GM19397 (cell line): ENCODE data around the gene ATXN2.
"Not testable (repeated sequence)": the region's sequence is repeated elsewhere in the genome, so short reads cannot be mapped to it uniquely, and the experiment has no call there.

Source experiments
- ATAC-seq: cut with Tn5 transposase; IDR thresholded peaks from one replicate; pipeline ENCODE4 v1.9.1; 2021; ENCODE audit warnings: mild to moderate bottlenecking, moderate library complexity; ENCODE audit not compliant: unreplicated experiment

ATXN2 gene

DNA sequence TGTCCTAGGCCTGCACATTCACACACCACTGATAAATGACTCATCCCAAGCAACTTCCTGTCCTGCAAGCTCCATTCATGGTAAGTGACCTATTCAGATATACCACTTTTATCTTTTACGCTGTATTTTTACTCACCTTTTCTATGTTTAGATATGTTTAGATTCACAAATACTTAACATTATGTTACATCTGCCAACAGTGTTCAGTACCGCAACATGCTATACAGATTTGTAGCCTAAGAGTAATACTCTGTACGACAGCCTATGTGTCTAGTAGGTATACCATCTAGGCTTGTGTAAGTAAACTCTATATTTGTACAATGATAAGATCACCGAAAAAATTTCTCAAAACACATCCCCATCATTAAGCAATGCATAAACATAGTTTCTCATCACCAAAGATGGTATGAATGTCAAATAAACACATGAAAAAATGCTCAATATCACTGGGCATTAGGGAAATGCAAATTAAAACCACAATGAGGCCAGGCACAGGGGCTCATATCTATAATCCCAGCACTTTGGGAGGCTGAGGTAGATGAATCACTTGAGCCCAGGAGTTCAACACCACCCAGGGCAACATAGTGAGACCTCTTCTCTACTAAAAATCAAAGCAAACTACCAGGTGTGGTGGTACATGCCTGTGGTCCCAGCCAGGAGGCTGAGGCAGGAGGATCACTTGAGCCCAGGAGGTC, 20.7 kb downstream of the ATXN2 start:
- ATAC-seq: no peak

DNA sequence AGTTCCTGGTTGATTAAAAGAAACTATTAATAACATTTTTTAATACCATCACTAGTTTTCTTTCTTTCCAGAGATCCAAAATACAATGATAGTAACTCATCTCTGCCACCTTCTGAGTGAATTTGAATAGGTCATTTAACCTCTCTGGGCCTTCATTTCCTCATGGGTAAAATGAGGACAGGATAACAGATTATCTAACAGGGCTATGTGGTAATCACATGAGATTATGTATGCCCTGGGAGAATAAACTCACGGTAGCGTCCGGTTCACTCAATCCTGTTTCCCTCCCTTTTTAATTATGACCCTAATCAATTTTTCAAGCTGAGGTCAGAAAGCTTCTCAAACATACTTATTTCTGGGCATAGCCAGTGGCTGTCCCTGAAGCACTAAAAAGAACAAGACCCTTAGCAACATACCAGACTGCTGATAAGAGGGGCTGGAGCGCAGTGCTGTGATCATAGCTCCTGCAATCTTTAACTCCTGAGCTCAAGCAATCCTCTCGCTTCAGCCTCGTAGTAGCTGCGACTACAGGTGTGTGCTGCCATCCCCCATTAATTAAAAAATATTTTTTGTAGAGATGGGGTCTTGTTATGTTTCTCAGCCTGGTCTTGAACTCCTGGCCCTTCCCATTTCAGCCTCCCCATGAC, 24.2 kb downstream of the ATXN2 start:
- ATAC-seq: no peak

DNA sequence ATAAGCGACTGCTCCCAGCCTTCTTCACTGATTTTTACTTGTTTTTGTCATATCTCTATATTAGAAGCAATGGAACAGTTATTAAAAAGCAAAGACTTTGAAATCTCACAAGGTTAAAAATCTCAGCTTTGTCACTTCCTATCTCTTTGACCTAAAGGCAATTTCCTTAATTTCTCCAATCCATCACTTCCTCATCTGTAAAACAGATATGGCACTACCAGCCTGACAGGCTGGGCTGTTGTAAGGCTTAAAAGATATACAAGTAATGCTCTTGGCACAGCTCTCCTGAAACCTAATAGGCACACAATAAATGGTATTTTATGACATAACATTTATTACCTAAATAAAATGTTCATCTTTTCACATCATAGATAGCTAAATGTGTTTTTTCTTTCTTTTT, 25.6 kb downstream of the ATXN2 start:
- no peak for ATAC-seq

DNA sequence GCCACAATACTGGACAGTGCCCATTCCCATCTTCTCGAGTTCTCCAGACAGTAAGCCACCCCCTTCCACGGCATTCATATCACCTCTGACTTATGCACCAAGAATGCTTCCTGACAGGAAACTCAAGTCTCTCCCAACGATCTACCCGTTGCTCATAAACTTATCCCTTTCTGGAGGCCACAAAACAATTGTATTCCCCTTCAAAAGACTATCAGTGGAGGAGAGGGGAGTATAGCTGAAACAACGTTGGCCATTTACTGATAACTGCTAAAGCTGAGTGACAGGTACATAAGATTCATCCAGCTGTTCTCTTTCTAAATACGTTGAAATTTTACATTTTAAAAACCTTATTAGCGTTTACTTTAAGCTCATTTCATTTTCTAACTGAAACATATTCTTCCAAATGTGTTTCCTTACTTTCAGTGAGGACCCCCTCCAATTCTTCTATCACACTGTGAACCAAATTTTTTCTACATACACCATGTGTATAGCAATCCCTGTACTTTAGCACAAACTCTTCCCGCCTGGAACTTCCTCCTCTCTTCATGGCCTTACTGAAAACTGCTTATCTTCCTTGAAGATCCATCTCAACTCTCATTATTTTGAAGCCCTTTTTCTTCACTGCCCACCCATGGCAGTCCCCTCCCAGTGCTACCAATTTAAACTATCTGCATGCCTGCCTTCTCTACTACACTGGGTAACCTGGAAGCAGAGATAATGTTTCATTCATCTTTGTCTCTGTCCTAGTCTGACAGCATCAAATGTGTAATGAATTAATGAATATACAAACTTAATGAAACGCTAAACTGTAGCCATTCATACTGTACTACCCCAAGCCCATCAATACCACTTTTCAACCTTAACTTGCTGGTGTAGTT, 28.8 kb downstream of the ATXN2 start:
- no peak for ATAC-seq

DNA sequence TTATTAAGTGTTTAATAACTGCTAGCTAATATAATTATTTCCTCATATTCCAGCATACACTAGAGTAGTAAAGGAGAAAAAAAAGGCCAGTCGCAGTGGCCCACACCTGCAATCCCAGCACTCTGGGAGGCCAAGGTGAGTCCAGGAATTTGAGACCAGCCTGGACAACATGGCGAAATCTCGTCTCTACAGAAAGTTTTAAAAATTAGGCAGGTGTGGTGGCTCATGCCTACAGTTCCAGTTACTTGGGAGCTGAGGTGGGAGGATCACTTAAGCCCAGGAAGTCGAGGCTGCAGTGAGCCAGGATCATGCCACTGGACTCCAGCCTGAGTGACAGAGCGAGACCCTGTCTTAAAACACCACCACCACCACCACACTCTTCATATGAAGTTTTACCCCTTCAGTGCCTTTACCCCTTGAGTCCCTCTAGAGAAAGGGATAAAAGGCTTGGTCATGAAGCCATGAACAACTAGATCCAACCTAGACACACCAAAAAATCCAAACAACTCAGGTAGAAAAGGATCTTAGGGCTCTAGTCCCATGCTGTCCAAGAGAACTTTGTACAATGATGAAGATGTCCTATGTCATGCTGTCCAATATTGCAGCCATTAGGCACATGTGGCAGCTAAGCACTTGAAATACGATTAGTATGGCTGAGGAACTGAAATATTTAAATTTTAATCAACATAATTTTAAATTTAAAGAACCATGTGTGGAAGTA, 29.6 kb downstream of the ATXN2 start:
- ATAC-seq: no peak

DNA sequence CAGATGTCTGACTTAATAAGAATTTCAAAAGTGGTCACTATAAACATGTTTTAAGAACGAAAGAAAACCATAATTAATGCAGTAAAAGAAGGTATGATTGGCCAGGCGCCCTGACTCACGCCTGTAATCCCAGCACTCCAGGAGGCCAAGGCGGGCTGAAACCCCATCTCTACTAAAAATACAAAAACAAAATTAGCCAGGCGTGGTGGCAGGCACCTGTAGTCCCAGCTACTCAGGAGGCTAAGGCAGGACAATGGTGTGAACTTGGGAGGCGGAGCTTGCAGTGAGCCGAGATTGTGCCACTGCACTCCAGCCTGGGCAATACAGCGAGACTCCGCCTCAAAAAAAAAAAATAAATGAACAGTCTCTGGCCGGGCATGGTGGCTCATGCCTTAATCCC, 38.3 kb downstream of the ATXN2 start:
- ATAC-seq: not testable (repeated sequence)

DNA sequence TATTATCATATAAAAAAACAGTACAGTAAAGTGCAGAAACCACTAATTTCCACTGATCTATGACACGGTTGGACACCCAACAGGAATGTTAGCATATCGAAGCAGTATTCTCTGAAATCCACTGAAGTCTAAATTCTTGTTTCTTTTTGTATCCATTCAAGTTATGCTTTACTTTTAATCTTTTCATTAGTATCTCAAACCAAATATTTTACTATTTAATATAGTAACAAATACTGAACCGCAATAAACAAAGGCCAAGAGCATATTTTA, 41.1 kb downstream of the ATXN2 start:
- no peak for ATAC-seq

DNA sequence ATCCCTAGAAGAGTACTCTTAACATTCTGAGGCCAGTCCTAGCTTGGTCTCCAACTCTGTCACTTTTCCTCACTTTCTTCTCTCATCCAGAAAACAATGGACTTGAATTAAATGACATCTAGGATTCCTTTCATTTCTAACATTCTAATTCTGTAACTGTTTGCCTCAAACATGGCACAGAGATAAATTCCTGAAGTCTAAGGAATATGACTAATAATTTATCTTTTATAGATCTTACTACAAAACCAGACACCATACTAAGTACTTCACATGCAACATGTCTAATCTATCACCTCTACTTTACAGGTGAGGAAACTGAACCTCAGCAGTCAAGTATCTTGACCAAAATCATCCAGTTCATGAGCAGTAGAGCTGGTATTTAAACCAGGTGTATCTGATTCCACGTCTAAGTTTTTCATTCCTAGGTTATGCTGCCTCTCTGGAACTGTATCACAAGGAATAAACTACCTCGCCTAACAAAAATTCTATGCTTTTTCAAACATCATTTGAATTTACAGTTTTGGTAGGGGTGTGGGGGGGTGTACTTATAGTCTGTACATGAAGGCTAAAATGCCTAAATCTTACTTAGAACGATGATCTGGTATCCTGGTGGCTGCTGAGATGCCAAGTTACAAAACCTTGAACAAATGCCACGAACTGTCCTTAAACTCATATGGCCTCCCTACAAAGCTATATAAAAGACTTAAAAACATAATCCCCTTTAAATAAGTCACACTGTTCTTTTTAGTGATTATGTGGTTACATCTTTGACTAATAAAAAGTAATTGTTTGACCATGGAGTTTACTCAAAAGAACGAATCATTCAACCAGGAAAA, 41.6 kb downstream of the ATXN2 start:
- ATAC-seq: no peak

DNA sequence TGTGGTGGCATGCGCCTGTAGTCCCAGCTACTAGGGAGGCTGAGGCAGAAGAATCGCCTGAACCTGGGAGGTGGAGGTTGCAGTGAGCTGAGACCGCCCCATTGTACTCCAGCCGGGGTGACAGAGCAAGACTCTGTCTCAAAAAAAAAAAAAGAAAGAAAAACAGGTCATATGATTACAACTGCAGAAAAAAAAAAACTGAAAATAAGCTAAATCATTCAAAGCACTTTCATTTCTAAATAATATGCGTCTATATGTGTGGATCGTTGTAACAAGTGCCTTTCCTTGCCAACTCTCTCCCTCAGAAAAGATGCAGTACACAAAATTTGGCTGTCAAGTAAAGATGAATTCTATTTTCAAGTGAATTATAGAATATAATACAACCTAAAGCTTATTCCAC, 42.4 kb downstream of the ATXN2 start:
- ATAC-seq: no peak

DNA sequence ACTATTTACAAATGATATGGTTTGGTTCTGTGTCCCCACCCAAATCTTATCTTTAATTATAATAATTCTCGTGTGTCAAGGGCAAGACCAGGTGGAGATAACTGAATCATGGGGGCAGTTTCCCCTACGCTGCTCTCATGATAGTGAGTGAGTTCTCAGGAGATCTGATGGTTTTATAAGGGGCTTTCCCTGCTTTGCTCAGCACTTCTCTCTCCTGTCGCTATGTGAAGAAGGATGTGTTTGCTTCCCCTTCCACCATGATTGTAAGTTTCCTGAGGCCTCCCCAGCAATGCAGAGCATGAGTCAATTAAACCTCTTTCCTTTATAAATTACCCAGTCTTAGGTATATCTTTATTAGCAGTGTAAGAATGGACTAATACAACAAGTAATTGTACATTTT, 43.8 kb downstream of the ATXN2 start:
- ATAC-seq: not testable (repeated sequence)

DNA sequence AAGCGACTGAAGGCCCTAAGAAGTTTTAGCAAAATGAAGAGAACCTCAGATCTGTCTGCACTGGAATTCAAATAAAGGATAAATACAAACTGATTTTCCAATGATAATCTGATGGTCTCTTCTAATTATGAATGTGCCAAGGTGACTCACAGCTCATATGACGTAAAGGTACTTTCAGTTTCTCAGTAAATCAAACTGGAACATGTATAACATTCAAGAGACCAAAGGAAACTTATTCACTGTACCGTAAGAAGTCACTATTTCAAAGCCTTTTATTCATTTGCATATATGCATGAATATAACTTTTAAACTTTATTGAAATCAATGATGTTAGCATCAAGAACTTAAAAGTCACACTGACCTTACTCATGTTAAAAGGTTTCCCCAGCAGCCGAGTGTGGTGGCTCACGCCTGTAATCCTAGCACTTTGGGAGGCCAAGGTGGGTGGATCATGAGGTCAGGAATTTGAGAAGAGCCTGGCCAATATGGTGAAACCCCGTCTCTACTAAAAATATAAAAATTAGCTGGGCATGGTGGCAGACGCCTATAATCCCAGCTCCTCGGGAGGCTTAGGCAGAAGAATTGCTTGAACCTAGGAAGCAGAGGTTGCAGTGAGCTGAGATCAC, 52.2 kb downstream of the ATXN2 start:
- ATAC-seq: no peak

DNA sequence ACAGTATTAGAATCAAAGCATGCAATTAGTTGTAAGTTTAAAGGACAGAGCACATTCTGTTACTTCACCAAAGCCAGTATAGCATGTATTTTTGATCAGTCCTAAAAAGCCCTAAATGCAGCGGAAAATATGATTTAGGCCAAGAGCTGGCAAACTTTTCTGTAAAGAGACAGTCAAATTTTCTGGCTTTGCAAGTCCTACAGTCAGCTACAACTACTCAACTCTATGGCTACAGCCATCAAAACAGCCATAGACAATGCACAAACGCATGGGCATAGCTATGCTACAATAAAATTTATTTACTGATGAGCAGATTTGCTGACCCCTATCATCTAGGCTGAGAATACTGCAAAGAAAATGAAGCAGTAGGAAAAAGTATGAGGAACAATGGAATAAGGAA, 52.9 kb downstream of the ATXN2 start:
- no peak for ATAC-seq

DNA sequence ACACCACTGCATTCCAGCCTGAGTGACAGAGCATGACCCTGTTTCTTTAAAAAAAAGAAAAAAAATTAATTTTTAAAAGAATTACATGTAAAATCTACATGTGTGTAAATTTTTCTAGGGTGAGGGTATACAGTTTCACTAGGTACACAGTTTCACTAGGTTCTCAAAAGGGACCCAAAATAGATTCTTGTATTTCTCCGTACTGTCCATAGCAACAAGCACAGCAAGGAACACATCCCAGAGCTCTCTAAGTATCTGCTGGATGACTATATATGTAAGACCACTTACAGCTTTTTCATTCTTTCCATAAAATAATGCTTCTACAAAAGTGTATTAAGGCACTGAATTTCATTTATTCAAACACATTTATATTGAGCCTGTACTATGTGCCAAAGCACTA, 55.1 kb downstream of the ATXN2 start:
- ATAC-seq: no peak

DNA sequence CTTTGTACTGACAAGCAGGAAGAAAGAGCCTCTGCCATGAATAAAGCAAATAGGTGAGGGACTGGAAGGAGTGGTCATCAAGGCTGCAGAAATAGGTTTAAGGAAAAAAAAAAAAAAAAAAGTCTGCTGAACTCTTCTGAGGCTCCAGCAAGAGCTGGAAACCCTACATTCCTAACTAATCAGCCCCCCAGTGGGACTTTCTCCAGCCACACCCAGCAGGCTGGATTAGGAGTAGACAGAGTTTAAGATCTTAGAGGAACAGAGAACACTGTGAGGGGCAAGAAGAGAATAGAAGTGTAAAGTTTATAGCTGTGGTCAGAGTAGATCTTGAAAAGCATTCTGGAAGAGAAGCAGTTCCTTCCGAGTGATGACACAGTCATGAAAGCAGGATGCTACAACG, 66.4 kb downstream of the ATXN2 start:
- no peak for ATAC-seq

DNA sequence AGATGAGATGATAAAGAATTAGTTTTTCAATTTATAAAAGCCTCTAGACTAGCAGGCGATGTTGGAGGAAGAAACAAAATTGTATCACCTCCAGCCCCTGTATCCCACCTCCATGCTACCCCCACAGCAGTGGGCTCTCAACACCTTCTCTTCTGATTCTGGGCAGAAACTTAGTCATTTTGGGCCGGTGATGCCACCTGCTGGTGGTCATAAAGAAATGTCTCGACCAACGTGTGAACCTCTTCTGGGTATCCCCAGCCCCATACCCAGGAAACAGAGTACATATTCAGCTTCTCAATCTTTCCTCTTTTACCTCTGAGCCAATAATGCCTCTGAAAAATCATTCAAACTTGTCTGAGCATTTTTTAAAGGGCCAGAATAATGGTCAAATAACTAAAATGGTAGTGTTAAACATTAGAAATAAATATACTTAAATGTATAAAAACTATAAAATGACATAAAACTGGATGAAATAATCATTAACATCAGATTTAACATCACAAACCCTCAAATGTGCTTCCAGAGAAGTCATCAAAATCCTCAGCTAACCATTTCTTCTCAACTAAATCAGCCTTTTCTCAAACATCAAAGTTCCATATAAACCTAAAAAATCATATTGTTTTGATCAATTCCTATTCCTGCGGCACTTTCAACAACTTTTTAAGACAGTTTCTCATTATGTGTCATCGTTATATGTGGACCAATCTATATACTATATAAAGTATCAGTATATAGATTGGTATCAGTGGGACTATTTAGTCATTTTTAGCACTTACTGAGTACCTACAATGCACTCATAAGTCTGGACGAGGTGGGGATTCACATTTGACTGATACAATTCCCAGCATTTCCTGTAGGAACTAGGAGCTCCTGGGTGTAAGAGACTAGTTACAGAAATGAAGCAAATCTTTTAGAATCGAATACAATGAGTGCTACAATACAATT, 69.4 kb downstream of the ATXN2 start:
- no peak for ATAC-seq

DNA sequence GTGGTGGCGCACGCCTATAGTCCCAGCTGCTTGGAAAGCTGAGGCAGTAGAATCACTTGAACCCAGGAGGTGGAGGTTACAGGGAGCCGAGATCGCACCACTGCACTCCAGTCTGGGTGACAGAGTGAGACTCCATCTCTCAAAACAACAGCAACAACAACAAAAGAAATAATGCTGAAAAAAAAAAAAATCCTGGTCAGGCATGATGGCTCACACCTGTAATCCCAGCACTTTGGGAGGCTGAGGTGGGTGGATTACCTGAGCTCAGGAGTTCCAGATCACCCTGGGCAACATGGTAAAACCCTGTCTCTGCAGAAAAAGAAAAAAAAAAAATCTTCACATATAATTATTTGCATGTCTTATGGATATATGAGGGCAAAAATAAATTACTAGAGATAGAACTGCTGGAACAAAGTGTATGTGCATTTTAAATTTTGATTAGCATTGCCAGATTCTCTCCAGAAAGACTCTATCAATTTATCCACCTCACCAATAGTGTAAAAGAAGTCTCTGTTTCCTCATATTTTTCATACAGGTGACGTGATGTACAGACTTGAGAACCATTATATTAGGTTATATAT, 75.4 kb downstream of the ATXN2 start:
- ATAC-seq: no peak

DNA sequence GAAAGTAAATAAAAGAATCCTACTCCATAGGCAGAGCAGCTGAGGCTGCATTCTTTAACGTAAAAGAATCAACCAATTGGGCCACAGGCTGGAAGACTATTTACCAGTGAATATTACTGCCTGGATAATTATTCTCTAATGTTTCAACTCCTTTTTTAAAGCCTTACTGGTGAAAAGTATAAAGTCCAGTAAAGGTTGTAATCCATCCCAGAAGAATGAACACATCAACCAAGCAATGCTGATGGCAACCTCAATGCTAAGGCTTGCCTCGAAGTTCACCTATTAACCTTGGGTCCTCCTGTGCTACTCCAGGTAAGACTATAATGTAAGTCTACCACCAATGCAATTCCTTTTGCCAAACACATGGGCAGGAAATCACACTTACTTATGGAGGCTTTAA, 77.3 kb downstream of the ATXN2 start:
- ATAC-seq: no peak

DNA sequence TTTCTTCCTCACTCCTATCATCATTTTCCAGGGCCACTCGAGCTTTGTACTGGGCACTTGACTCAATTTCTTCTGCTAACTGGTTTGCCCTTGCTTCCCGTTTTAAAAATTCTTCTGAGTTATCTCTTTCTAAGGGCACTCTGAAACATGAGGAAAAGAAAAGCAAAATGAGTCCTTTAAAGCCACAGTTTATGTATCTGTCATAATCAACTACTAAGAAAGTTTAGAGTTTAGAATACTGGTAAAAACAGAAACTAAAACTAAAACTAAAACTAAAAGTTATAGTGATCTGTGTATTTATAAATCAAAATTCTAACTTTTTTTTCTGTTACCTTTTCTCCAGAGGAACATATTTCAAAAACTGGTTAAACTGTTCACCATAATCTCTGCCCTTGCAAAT, 79.2 kb downstream of the ATXN2 start:
- ATAC-seq: no peak

DNA sequence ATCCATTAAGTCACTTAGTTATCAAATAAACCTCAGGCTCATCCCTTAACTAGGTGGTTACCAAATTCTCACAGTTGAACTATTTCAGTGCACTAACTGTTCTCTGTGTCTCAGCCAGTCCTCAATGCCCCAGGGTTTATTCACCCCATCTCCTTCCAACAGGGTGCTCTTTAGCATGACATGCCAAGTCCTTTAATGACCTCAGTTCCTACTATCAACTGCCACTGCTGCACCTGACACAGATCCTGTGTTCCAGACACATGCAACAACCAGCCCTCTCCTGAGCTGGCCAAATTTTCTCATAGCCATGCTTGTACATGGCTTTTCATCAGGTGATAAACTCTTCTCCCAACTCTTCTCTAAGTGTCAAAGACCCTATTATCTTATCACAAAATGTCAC, 80.0 kb downstream of the ATXN2 start:
- ATAC-seq: no peak
